Fibroblast of skin of scalp (primary cell): ENCODE results near the gene RFX8.

ENCODE experiments used
- DNase-seq: peaks from one replicate; pipeline ENCODE4 v3.0.0-alpha.2; 2013

The RFX8 gene

GRCh38 chr2:101348883-101349282, 126.0 kb downstream of the RFX8 start:
- DNase-seq, result no peak
